OCI-LY7 (cell line): ENCODE results near the gene HAVCR1. TPM values are rescaled to one million over a fixed set of nuclear protein-coding genes. Genes with fewer than 3 reads are reported as not detected.

Experiments
- BruUV-seq: library from RNA; stranded (reverse); fragments of 400-500 nt; replicated peaks from 2 replicates; lab custom pipeline; 2021; lab: Mats Ljungman, UMichigan
- CTCF ChIA-PET: fragments of 300-600 bp; sonication (Branson Sonifier 250); formaldehyde crosslinking; loops from one replicate; lab custom pipeline; 2022; ENCODE audit warnings: antibody characterized with exemption; ENCODE audit not compliant: unreplicated experiment; lab: Charles Lee
- POLR2A ChIA-PET: fragments of 300-600 bp; sonication (Branson Sonifier 250); formaldehyde crosslinking; loops from one replicate; lab custom pipeline; 2022; ENCODE audit warnings: antibody characterized with exemption; lab: Charles Lee
- DNase-seq: peaks from one replicate; pipeline ENCODE4 v3.0.0-alpha.2; 2015; ENCODE audit warnings: low spot score
- H2AFZ ChIP-seq: fragments of 200-600 bp; sonication (generic), shearing (Covaris generic); 2 replicates; pipeline ENCODE4 v1.6.1; 2014; ENCODE audit warnings: mild to moderate bottlenecking, antibody characterized with exemption, low read length, moderate library complexity
- H3K27ac ChIP-seq: fragments of 200-600 bp; sonication (generic); 2 replicates; pipeline ENCODE4 v1.5.1; 2014; ENCODE audit warnings: mixed run types, low read depth, mild to moderate bottlenecking, moderate library complexity, low read length, inconsistent platforms; ENCODE audit not compliant: poor library complexity, severe bottlenecking
- H3K36me3 ChIP-seq: fragments of 200-600 bp; sonication (generic); 2 replicates; pipeline ENCODE4 v1.6.1; 2014; ENCODE audit warnings: mild to moderate bottlenecking, antibody characterized with exemption, low read length, moderate library complexity, mixed read lengths; ENCODE audit not compliant: insufficient read depth
- H3K4me1 ChIP-seq: fragments of 200-600 bp; sonication (generic); 2 replicates; pipeline ENCODE4 v1.5.1; 2014; ENCODE audit warnings: mild to moderate bottlenecking, low read length; ENCODE audit not compliant: insufficient read depth, poor library complexity, severe bottlenecking
- H3K4me2 ChIP-seq: fragments of 200-600 bp; sonication (generic); 2 replicates; pipeline ENCODE4 v1.6.1; 2014; ENCODE audit warnings: mild to moderate bottlenecking, low read length
- H3K4me3 ChIP-seq: fragments of 200-600 bp; sonication (generic); 2 replicates; pipeline ENCODE4 v1.5.1; 2014; ENCODE audit warnings: mild to moderate bottlenecking, low read depth, low read length; ENCODE audit not compliant: poor library complexity, severe bottlenecking
- H3K79me2 ChIP-seq: fragments of 200-600 bp; sonication (generic); 2 replicates; pipeline ENCODE4 v1.6.1; 2016; ENCODE audit warnings: low read depth, mild to moderate bottlenecking, low read length, moderate library complexity, mixed read lengths; ENCODE audit not compliant: insufficient read depth
- H3K9me2 ChIP-seq: fragments of 200-600 bp; sonication (generic); 2 replicates; pipeline ENCODE4 v1.6.1; 2016; ENCODE audit warnings: mild to moderate bottlenecking, low read length, mixed read lengths; ENCODE audit not compliant: insufficient read depth
- H3K9me3 ChIP-seq: fragments of 200-600 bp; sonication (generic); 2 replicates; pipeline ENCODE4 v1.6.1; 2014; ENCODE audit warnings: mild to moderate bottlenecking, mixed run types, low read length, mixed read lengths
- H4K20me1 ChIP-seq: fragments of 200-600 bp; sonication (generic); 2 replicates; pipeline ENCODE4 v1.6.1; 2014; ENCODE audit warnings: mild to moderate bottlenecking, antibody characterized with exemption, low read length, moderate library complexity, mixed read lengths; ENCODE audit not compliant: insufficient read depth
- EZH2phosphoT487 ChIP-seq: fragments of 200-600 bp; sonication (generic); IDR thresholded peaks from 2 replicates; pipeline ENCODE4 v1.6.1; 2018; ENCODE audit warnings: low read depth, borderline replicate concordance, mild to moderate bottlenecking, mixed run types, antibody characterized with exemption, low read length, moderate library complexity, mixed read lengths
- intact Hi-C: fragments of 100-400 bp; cut with micrococcal nuclease; formaldehyde crosslinking; loops from one replicate; pipeline ENCODE4 v1.10.0; 2022; ENCODE audit not compliant: unreplicated experiment
- total RNA-seq, 2 experiments: library from RNA; depleted of rRNA in 1 of 2; stranded (reverse); fragments of >200 nt in 1 of 2; shearing (Covaris generic) in 1 of 2; gene quantifications; 2 replicates each; pipeline ENCODE4 v1.2.3, GENCODE V29; 2014 to 2022
- TF ChIP-seq, protein P1 (sequence below): fragments of 200-600 bp; sonication (generic); conservative IDR thresholded peaks from 2 replicates; pipeline ENCODE4 v1.5.1; 2014; ENCODE audit warnings: mild to moderate bottlenecking, antibody characterized with exemption, low read length, moderate library complexity, mixed read lengths

HAVCR1 gene
- total RNA-seq, 2 experiments from 2014 or later: not detected

DNA sequence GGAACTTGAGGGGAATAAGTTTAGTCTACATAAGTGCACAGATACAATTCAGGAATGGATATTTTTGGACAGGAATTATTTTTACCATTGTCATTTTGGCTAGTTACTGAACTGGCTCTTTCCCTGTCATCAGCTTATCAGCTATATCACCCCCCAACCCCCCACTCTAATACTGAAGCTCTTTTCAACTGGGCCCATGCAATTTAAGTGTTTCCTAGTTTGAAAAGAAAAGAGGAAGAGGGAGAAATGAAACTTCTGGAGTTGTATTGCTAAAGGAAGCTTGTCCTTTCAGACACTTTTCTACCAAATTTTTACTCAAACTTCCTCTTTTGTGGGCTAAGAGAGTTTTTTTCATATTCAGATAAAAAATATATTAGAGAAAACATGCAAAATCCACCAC lies 77.4 kb downstream of the HAVCR1 start:
- POLR2A ChIA-PET: interaction anchor here (0.6 to 1.5 kb wide), 9 partner anchors 20 to 102 kb away, joined by 3 to 5 read pairs (median 4); no protein-coding TSS in a partner anchor
- intact Hi-C loops: loop anchor here (2.0 kb wide), 4 partner anchors 43 to 289 kb away; partner anchors contain the start of gene HAVCR2
- no peak overlapping the region; the same call in 1 of the 2 replicates for H2AFZ ChIP-seq
- peaks cover 69% of the 10 kb centered on the region for H3K4me1 ChIP-seq
- H3K4me2 ChIP-seq: peak overlapping the region; percentile 60
- no peaks in the 10 kb centered on the region for H4K20me1 ChIP-seq
- peaks cover 19% of the 10 kb centered on the region; the same call in 1 of the 2 replicates for H3K9me3 ChIP-seq
- DNase-seq: peak; percentile 61
- CTCF ChIA-PET: no interaction called here
- H3K4me3 ChIP-seq: peak overlapping the region; percentile 49
- H3K27ac ChIP-seq: peak overlapping the region; percentile 95
- H3K36me3 ChIP-seq: peaks cover 43% of the 10 kb centered on the region
- H3K9me2 ChIP-seq: no peaks in the 10 kb centered on the region
- BruUV-seq: no TSS peak
- TF ChIP-seq EZH2phosphoT487: no peak
- TF ChIP-seq, protein P1, sequence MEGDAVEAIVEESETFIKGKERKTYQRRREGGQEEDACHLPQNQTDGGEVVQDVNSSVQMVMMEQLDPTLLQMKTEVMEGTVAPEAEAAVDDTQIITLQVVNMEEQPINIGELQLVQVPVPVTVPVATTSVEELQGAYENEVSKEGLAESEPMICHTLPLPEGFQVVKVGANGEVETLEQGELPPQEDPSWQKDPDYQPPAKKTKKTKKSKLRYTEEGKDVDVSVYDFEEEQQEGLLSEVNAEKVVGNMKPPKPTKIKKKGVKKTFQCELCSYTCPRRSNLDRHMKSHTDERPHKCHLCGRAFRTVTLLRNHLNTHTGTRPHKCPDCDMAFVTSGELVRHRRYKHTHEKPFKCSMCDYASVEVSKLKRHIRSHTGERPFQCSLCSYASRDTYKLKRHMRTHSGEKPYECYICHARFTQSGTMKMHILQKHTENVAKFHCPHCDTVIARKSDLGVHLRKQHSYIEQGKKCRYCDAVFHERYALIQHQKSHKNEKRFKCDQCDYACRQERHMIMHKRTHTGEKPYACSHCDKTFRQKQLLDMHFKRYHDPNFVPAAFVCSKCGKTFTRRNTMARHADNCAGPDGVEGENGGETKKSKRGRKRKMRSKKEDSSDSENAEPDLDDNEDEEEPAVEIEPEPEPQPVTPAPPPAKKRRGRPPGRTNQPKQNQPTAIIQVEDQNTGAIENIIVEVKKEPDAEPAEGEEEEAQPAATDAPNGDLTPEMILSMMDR: no peak
- H3K79me2 ChIP-seq: peaks cover 20% of the 10 kb centered on the region; the same call in 1 of the 2 replicates

Other genes starting within 250 kb of the HAVCR1 start
- gene PPP1R2B, start 208.8 kb downstream of the HAVCR1 start, total RNA-seq (2014; rRNA removed; shearing (Covaris generic)): 0.15 TPM in 1 of 2 replicates, not detected in the other
- gene PPP1R2B, start 208.8 kb downstream of the HAVCR1 start, total RNA-seq (2022): not detected in 2 replicates
- gene TIMD4, start 95.9 kb downstream of the HAVCR1 start, total RNA-seq (2014; rRNA removed; shearing (Covaris generic)): 0.82 and 1.1 TPM in 2 replicates
- gene TIMD4, start 95.9 kb downstream of the HAVCR1 start, total RNA-seq (2022): 0.50 and 1.3 TPM in 2 replicates
- gene HAVCR2, start 49.9 kb upstream of the HAVCR1 start, total RNA-seq (2014; rRNA removed; shearing (Covaris generic)): 4.2 and 7.4 TPM in 2 replicates
- gene HAVCR2, start 49.9 kb upstream of the HAVCR1 start, total RNA-seq (2022): 3.7 and 4.4 TPM in 2 replicates
- 19.0 and 23.3 TPM in 2 replicates for gene MED7, start 83.7 kb upstream of the HAVCR1 start, total RNA-seq (2014; rRNA removed; shearing (Covaris generic))
- 18.9 and 19.6 TPM in 2 replicates for gene MED7, start 83.7 kb upstream of the HAVCR1 start, total RNA-seq (2022)
- gene GARIN3, start 107.1 kb upstream of the HAVCR1 start, total RNA-seq (2014; rRNA removed; shearing (Covaris generic)): not detected in 2 replicates
- not detected in 2 replicates for gene GARIN3, start 107.1 kb upstream of the HAVCR1 start, total RNA-seq (2022)
- gene ITK, start 121.7 kb upstream of the HAVCR1 start, total RNA-seq (2014; rRNA removed; shearing (Covaris generic)): 0.05 TPM in 1 of 2 replicates, not detected in the other
- not detected in 2 replicates for gene ITK, start 121.7 kb upstream of the HAVCR1 start, total RNA-seq (2022)
- gene CYFIP2, start 207.0 kb upstream of the HAVCR1 start, total RNA-seq (2014; rRNA removed; shearing (Covaris generic)): 221 and 258 TPM in 2 replicates
- gene CYFIP2, start 207.0 kb upstream of the HAVCR1 start, total RNA-seq (2022): 419 and 461 TPM in 2 replicates